SK-N-MC (cell line): ENCODE data around the gene ARID1B.

Experiments
- EZH2 ChIP-seq: fragments of 200-600 bp; sonication (generic); IDR thresholded peaks from one replicate; pipeline ENCODE4 v1.6.1; 2017; ENCODE audit warnings: antibody characterized with exemption
- POLR2AphosphoS5 ChIP-seq: IDR thresholded peaks from 2 replicates; pipeline ENCODE4 v1.6.1; 2012; ENCODE audit warnings: mild to moderate bottlenecking, low read depth, low read length, borderline replicate concordance

GRCh38 chr6:156839591-156840001 is 62.4 kb downstream of the ARID1B start:
- TF ChIP-seq EZH2 = no peak
- TF ChIP-seq POLR2AphosphoS5 = no peak
